Epidermal melanocyte (primary cell): Measurements from ENCODE around the gene SOX1.

ENCODE experiments used
- DNase-seq: peaks from one replicate; pipeline ENCODE4 v3.0.0; 2011; ENCODE audit warnings: low spot score; ENCODE audit not compliant: insufficient read length

The SOX1 gene

GRCh38 chr13:112067116-112067741 lies at the start of gene SOX1:
Gene SOX1, plus strand, starts transcription at chr13:112067149. Its CDS starts 510 bp downstream, at chr13:112067659.
- no peak for DNase-seq

- no peak for DNase-seq
Measured at GRCh38 chr13:112024577-112024976, 42.4 kb upstream of the SOX1 start.

- DNase-seq = no peak
Measured at GRCh38 chr13:112027250-112027649, 39.7 kb upstream of the SOX1 start.

- DNase-seq = no peak
Measured at GRCh38 chr13:112028481-112028880, 38.5 kb upstream of the SOX1 start.

- no peak for DNase-seq
Measured at GRCh38 chr13:112029143-112029542, 37.8 kb upstream of the SOX1 start.

- no peak for DNase-seq
Measured at GRCh38 chr13:112032186-112032993, 34.6 kb upstream of the SOX1 start.

- DNase-seq = no peak
Measured at GRCh38 chr13:112034231-112034630, 32.7 kb upstream of the SOX1 start.

GRCh38 chr13:112034846-112035245 lies 32.1 kb upstream of the SOX1 start:
- DNase-seq = no peak

GRCh38 chr13:112042496-112042895 lies 24.5 kb upstream of the SOX1 start:
- no peak for DNase-seq

GRCh38 chr13:112052213-112052612 lies 14.7 kb upstream of the SOX1 start:
- no peak for DNase-seq

GRCh38 chr13:112053167-112053743 lies 13.7 kb upstream of the SOX1 start:
- no peak for DNase-seq

- no peak for DNase-seq
Measured at GRCh38 chr13:112053744-112054615, 13.0 kb upstream of the SOX1 start.

- DNase-seq = no peak
Measured at GRCh38 chr13:112054616-112055015, 12.3 kb upstream of the SOX1 start.

- no peak for DNase-seq
Measured at GRCh38 chr13:112055036-112055914, 11.7 kb upstream of the SOX1 start.

- DNase-seq = no peak
Measured at GRCh38 chr13:112055915-112056269, 11.1 kb upstream of the SOX1 start.

- DNase-seq = no peak
Measured at GRCh38 chr13:112056284-112056727, 10.6 kb upstream of the SOX1 start.

- DNase-seq = no peak
Measured at GRCh38 chr13:112056739-112057438, 10.1 kb upstream of the SOX1 start.

GRCh38 chr13:112057439-112057735 lies 9.6 kb upstream of the SOX1 start:
- DNase-seq = no peak

- DNase-seq = no peak
Measured at GRCh38 chr13:112057736-112058518, 9.0 kb upstream of the SOX1 start.

GRCh38 chr13:112058519-112058873 lies 8.5 kb upstream of the SOX1 start:
- DNase-seq = no peak
